ENCODE measurements around the gene CHRNA7. TPM values are rescaled to one million over a fixed set of nuclear protein-coding genes. Genes with fewer than 3 reads are reported as not detected.

Gene CHRNA7
- total RNA-seq, 1 experiment from 2014 or later = 7.8 TPM

DNA sequence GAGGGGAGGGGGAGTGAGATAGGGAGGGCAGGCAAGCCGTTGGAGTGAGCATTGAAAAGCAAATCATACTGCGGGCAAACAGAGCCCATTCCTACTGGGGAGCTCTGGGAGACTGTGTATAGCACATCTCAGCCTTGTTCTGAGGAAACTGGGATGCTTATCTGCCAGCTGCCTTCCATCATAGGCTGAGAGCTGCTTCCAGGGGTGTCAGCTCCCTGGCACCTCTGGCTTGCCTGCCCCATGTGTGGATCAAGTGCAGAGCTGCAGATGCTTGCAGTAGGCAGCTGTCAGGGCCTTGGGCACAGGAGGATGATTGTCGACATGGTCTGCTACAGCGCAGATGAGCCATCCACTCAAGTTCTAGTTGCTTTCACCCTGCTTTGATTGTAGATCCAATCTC lies 86.8 kb downstream of the CHRNA7 start:
- POLR2A ChIA-PET = no interaction called here

More for the DNA sequence above, 86.8 kb downstream of the CHRNA7 start:
- no peak for ATAC-seq
- no peak for DNase-seq (ENCODE audit: low spot score)
- H3K36me3 Mint-ChIP-seq = no peaks in the 10 kb centered on the region
- CTCF ChIA-PET = interaction anchor here (1.6 to 1.7 kb wide), 2 partner anchors 8 to 139 kb away, joined by 6 read pairs; no protein-coding TSS in a partner anchor
- H3K4me1 Mint-ChIP-seq = peaks cover 3% of the 10 kb centered on the region; the same call in 1 of the 2 replicates
- TF ChIP-seq ZNF396 (CRISPR knock-in tag; IDR thresholded peaks at IDR 0.05; ENCODE audit: borderline replicate concordance) (no peak), PRRX2 (CRISPR knock-in tag; IDR thresholded peaks at IDR 0.05) (no peak), IRF2 (CRISPR knock-in tag; IDR thresholded peaks at IDR 0.05; ENCODE audit: borderline replicate concordance, low read depth) (no peak), ZNF317 (CRISPR knock-in tag; IDR thresholded peaks at IDR 0.05; ENCODE audit: borderline replicate concordance, low read depth) (no peak), NFYB (CRISPR knock-in tag; conservative IDR thresholded peaks at IDR 0.05; ENCODE audit: low read depth) (no peak), ZNF219 (CRISPR knock-in tag; IDR thresholded peaks at IDR 0.05; ENCODE audit: borderline replicate concordance) (no peak), ELF4 (CRISPR knock-in tag; IDR thresholded peaks at IDR 0.05; ENCODE audit: low read depth) (no peak), TP53 (CRISPR knock-in tag; IDR thresholded peaks at IDR 0.05) (no peak), ESRRA (CRISPR knock-in tag; IDR thresholded peaks at IDR 0.05; ENCODE audit: borderline replicate concordance) (no peak), EMX1 (CRISPR knock-in tag; IDR thresholded peaks at IDR 0.05) (no peak)
- TF ChIP-seq, protein P1, sequence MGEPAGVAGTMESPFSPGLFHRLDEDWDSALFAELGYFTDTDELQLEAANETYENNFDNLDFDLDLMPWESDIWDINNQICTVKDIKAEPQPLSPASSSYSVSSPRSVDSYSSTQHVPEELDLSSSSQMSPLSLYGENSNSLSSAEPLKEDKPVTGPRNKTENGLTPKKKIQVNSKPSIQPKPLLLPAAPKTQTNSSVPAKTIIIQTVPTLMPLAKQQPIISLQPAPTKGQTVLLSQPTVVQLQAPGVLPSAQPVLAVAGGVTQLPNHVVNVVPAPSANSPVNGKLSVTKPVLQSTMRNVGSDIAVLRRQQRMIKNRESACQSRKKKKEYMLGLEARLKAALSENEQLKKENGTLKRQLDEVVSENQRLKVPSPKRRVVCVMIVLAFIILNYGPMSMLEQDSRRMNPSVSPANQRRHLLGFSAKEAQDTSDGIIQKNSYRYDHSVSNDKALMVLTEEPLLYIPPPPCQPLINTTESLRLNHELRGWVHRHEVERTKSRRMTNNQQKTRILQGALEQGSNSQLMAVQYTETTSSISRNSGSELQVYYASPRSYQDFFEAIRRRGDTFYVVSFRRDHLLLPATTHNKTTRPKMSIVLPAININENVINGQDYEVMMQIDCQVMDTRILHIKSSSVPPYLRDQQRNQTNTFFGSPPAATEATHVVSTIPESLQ (CRISPR knock-in tag; IDR thresholded peaks at IDR 0.05) = no peak
- TF ChIP-seq, protein P2, sequence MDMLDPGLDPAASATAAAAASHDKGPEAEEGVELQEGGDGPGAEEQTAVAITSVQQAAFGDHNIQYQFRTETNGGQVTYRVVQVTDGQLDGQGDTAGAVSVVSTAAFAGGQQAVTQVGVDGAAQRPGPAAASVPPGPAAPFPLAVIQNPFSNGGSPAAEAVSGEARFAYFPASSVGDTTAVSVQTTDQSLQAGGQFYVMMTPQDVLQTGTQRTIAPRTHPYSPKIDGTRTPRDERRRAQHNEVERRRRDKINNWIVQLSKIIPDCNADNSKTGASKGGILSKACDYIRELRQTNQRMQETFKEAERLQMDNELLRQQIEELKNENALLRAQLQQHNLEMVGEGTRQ (CRISPR knock-in tag; IDR thresholded peaks at IDR 0.05) = no peak
- TF ChIP-seq, protein P3, sequence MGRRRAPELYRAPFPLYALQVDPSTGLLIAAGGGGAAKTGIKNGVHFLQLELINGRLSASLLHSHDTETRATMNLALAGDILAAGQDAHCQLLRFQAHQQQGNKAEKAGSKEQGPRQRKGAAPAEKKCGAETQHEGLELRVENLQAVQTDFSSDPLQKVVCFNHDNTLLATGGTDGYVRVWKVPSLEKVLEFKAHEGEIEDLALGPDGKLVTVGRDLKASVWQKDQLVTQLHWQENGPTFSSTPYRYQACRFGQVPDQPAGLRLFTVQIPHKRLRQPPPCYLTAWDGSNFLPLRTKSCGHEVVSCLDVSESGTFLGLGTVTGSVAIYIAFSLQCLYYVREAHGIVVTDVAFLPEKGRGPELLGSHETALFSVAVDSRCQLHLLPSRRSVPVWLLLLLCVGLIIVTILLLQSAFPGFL (CRISPR knock-in tag; IDR thresholded peaks at IDR 0.05; ENCODE audit: borderline replicate concordance) = no peak
- TF ChIP-seq, protein P4, sequence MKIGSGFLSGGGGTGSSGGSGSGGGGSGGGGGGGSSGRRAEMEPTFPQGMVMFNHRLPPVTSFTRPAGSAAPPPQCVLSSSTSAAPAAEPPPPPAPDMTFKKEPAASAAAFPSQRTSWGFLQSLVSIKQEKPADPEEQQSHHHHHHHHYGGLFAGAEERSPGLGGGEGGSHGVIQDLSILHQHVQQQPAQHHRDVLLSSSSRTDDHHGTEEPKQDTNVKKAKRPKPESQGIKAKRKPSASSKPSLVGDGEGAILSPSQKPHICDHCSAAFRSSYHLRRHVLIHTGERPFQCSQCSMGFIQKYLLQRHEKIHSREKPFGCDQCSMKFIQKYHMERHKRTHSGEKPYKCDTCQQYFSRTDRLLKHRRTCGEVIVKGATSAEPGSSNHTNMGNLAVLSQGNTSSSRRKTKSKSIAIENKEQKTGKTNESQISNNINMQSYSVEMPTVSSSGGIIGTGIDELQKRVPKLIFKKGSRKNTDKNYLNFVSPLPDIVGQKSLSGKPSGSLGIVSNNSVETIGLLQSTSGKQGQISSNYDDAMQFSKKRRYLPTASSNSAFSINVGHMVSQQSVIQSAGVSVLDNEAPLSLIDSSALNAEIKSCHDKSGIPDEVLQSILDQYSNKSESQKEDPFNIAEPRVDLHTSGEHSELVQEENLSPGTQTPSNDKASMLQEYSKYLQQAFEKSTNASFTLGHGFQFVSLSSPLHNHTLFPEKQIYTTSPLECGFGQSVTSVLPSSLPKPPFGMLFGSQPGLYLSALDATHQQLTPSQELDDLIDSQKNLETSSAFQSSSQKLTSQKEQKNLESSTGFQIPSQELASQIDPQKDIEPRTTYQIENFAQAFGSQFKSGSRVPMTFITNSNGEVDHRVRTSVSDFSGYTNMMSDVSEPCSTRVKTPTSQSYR (CRISPR knock-in tag; IDR thresholded peaks at IDR 0.05) = no peak
- TF ChIP-seq, protein P5, sequence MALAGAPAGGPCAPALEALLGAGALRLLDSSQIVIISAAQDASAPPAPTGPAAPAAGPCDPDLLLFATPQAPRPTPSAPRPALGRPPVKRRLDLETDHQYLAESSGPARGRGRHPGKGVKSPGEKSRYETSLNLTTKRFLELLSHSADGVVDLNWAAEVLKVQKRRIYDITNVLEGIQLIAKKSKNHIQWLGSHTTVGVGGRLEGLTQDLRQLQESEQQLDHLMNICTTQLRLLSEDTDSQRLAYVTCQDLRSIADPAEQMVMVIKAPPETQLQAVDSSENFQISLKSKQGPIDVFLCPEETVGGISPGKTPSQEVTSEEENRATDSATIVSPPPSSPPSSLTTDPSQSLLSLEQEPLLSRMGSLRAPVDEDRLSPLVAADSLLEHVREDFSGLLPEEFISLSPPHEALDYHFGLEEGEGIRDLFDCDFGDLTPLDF (CRISPR knock-in tag; IDR thresholded peaks at IDR 0.05) = no peak
- TF ChIP-seq, protein P6, sequence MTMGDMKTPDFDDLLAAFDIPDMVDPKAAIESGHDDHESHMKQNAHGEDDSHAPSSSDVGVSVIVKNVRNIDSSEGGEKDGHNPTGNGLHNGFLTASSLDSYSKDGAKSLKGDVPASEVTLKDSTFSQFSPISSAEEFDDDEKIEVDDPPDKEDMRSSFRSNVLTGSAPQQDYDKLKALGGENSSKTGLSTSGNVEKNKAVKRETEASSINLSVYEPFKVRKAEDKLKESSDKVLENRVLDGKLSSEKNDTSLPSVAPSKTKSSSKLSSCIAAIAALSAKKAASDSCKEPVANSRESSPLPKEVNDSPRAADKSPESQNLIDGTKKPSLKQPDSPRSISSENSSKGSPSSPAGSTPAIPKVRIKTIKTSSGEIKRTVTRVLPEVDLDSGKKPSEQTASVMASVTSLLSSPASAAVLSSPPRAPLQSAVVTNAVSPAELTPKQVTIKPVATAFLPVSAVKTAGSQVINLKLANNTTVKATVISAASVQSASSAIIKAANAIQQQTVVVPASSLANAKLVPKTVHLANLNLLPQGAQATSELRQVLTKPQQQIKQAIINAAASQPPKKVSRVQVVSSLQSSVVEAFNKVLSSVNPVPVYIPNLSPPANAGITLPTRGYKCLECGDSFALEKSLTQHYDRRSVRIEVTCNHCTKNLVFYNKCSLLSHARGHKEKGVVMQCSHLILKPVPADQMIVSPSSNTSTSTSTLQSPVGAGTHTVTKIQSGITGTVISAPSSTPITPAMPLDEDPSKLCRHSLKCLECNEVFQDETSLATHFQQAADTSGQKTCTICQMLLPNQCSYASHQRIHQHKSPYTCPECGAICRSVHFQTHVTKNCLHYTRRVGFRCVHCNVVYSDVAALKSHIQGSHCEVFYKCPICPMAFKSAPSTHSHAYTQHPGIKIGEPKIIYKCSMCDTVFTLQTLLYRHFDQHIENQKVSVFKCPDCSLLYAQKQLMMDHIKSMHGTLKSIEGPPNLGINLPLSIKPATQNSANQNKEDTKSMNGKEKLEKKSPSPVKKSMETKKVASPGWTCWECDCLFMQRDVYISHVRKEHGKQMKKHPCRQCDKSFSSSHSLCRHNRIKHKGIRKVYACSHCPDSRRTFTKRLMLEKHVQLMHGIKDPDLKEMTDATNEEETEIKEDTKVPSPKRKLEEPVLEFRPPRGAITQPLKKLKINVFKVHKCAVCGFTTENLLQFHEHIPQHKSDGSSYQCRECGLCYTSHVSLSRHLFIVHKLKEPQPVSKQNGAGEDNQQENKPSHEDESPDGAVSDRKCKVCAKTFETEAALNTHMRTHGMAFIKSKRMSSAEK (CRISPR knock-in tag; IDR thresholded peaks at IDR 0.05; ENCODE audit: borderline replicate concordance) = no peak
- H3K4me3 Mint-ChIP-seq = no peak overlapping the region
- H3K27ac Mint-ChIP-seq = no peak overlapping the region
- no peaks in the 10 kb centered on the region for H3K9me3 Mint-ChIP-seq
- H3K27me3 Mint-ChIP-seq (ENCODE audit: low read depth) = no peaks in the 10 kb centered on the region
